Neuronal stem cell (in vitro differentiated cells): ENCODE results near the gene GLI3.

Source experiments
- DNase-seq: peaks from one replicate; pipeline ENCODE4 v3.0.0-alpha.2; 2013; ENCODE audit warnings: low spot score
- H2AFZ ChIP-seq: one replicate; pipeline ENCODE4 v1.6.1; 2013; ENCODE audit warnings: mild to moderate bottlenecking, low read length, inconsistent platforms
- H2AK5ac ChIP-seq: 2 replicates; pipeline ENCODE4 v1.6.1; 2013; ENCODE audit warnings: low read depth, mild to moderate bottlenecking, inconsistent platforms, low read length, moderate library complexity, mixed read lengths
- H2BK120ac ChIP-seq: 2 replicates; pipeline ENCODE4 v1.6.1; 2013; ENCODE audit warnings: low read depth, mild to moderate bottlenecking, inconsistent platforms, low read length, moderate library complexity, mixed read lengths
- H2BK12ac ChIP-seq: one replicate; pipeline ENCODE4 v1.6.1; 2013; ENCODE audit warnings: low read length, inconsistent platforms
- H2BK15ac ChIP-seq: 2 replicates; pipeline ENCODE4 v1.6.1; 2013; ENCODE audit warnings: mild to moderate bottlenecking, low read length, inconsistent platforms, mixed read lengths
- H2BK5ac ChIP-seq: one replicate; pipeline ENCODE4 v1.6.1; 2013; ENCODE audit warnings: inconsistent platforms, mild to moderate bottlenecking, low read length, moderate library complexity
- H3K14ac ChIP-seq: one replicate; pipeline ENCODE4 v1.6.1; 2013; ENCODE audit warnings: low read length, inconsistent platforms
- H3K18ac ChIP-seq: 2 replicates; pipeline ENCODE4 v1.6.1; 2013; ENCODE audit warnings: low read length, inconsistent platforms
- H3K23ac ChIP-seq: 2 replicates; pipeline ENCODE4 v1.6.1; 2013; ENCODE audit warnings: low read depth, mild to moderate bottlenecking, mixed read lengths, low read length, inconsistent platforms; ENCODE audit not compliant: poor library complexity
- H3K27ac ChIP-seq: replicated peaks from 3 replicates; pipeline ENCODE4 v1.5.1; 2013; ENCODE audit warnings: low read length, inconsistent platforms
- H3K27me3 ChIP-seq, 3 experiments: 2 replicates each; pipeline ENCODE4 v1.6.1; 2013; ENCODE audit warnings: low read length in 3 of 3, mild to moderate bottlenecking in 2 of 3, inconsistent platforms in 1 of 3, low read depth in 1 of 3, mixed read lengths in 1 of 3, moderate library complexity in 1 of 3; ENCODE audit not compliant: control insufficient read depth in 3 of 3, insufficient read depth in 3 of 3
- H3K36me3 ChIP-seq, 2 donors: replicated peaks in 1 of 2; 2 replicates each; pipeline ENCODE4 v1.6.1; 2013; ENCODE audit warnings: low read length in 2 of 2; ENCODE audit not compliant: control insufficient read depth in 2 of 2, insufficient read depth in 2 of 2
- H3K4ac ChIP-seq: 2 replicates; pipeline ENCODE4 v1.6.1; 2013; ENCODE audit warnings: inconsistent platforms, mild to moderate bottlenecking, low read length, moderate library complexity
- H3K4me1 ChIP-seq, 2 donors: 1 replicate in 1 of 2; 2 replicates in 1 of 2; pipeline ENCODE4 v1.6.1; 2013; ENCODE audit warnings: low read length in 2 of 2, low read depth in 1 of 2; ENCODE audit not compliant: control insufficient read depth in 2 of 2, insufficient read depth in 1 of 2
- H3K4me2 ChIP-seq: one replicate; pipeline ENCODE4 v1.6.1; 2013; ENCODE audit warnings: mild to moderate bottlenecking, low read length, inconsistent platforms; ENCODE audit not compliant: insufficient read depth, poor library complexity, severe bottlenecking
- H3K4me3 ChIP-seq, 2 donors: 2 replicates each; pipeline ENCODE4 v1.5.1; 2013; ENCODE audit warnings: low read length in 2 of 2, mild to moderate bottlenecking in 2 of 2, inconsistent platforms in 1 of 2, moderate library complexity in 1 of 2
- H3K79me1 ChIP-seq: one replicate; pipeline ENCODE4 v1.6.1; 2013; ENCODE audit warnings: low read depth, mild to moderate bottlenecking, inconsistent platforms, low read length, moderate library complexity
- H3K9ac ChIP-seq: one replicate; pipeline ENCODE4 v1.6.1; 2013; ENCODE audit warnings: mild to moderate bottlenecking, low read depth, low read length, inconsistent platforms; ENCODE audit not compliant: poor library complexity
- H3K9me3 ChIP-seq, 2 donors: replicated peaks in 1 of 2; 2 replicates each; pipeline versions ENCODE3 to v1.6.1; 2013; ENCODE audit warnings: low read length in 2 of 2, mild to moderate bottlenecking in 2 of 2, inconsistent platforms in 1 of 2, low read depth in 1 of 2, mixed read lengths in 1 of 2, moderate library complexity in 1 of 2; ENCODE audit not compliant: control insufficient read depth in 2 of 2, insufficient read depth in 1 of 2
- H4K8ac ChIP-seq: one replicate; pipeline ENCODE4 v1.6.1; 2013; ENCODE audit warnings: low read depth, mild to moderate bottlenecking, inconsistent platforms, low read length, moderate library complexity
- H4K91ac ChIP-seq: one replicate; pipeline ENCODE4 v1.6.1; 2013; ENCODE audit warnings: low read length, low read depth, mild to moderate bottlenecking, inconsistent platforms; ENCODE audit not compliant: poor library complexity
- WGBS, 2 donors: extraction: QIAGEN DNeasy Blood & Tissue Kit; methylation state at CpG; one replicate each; pipeline ENCODE4 v1.1.7; 2013; ENCODE audit warnings: missing lambda C conversion rate in 2 of 2, mixed read lengths in 1 of 2; ENCODE audit not compliant: insufficient read length in 2 of 2, insufficient replicate concordance in 1 of 2; ENCODE audit errors: extremely low coverage in 2 of 2; 5-methylcytosine and 5-hydroxymethylcytosine counted together

Gene GLI3

DNA sequence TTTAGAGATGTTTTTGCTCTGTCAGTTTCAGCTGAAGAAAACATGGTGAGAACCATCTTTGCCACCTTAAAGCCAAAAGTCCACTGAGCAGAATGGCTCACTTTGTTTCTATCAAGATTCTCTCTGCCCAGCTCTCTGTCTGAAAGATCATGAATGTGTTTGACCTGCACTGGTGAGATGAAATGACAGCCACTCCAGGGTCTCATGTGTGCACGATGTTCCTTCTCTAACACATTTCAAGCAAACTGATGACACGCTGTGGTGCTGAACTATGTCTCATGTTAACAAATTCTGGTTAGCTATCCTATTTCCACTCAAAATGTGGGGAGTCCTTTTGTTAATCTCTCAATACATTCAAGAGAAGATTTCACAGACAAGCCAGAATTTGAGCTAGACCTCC is 260.6 kb downstream of the GLI3 start:
- Histone ChIP-seq H3K4me3 (no peak overlapping the region), H3K79me1 (peaks cover 3% of the 10 kb centered on the region), H3K18ac (no peak overlapping the region), H3K4ac (no peak overlapping the region), H3K27ac (no peak overlapping the region), H4K8ac (no peak overlapping the region), H3K9me3 (no peaks in the 10 kb centered on the region), H3K23ac (no peak overlapping the region), H2BK12ac (no peak overlapping the region), H4K91ac (no peak overlapping the region), H3K9ac (no peak overlapping the region), H3K27me3 (no peaks in the 10 kb centered on the region), H2BK15ac (no peak overlapping the region), H2AFZ (no peak overlapping the region), H3K4me1 (peaks cover 0 to 13% of the 10 kb centered on the region in 2 donors), H2BK5ac (no peak overlapping the region), H3K14ac (no peak overlapping the region), H3K4me2 (no peak overlapping the region), H2AK5ac (no peak overlapping the region), H2BK120ac (no peak overlapping the region), H3K36me3 (peaks cover 39 to 100% of the 10 kb centered on the region in 2 donors)
- no CpG with 5 or more reads among the region's 2 CpGs for WGBS, 2 donors
- DNase-seq = no peak

DNA sequence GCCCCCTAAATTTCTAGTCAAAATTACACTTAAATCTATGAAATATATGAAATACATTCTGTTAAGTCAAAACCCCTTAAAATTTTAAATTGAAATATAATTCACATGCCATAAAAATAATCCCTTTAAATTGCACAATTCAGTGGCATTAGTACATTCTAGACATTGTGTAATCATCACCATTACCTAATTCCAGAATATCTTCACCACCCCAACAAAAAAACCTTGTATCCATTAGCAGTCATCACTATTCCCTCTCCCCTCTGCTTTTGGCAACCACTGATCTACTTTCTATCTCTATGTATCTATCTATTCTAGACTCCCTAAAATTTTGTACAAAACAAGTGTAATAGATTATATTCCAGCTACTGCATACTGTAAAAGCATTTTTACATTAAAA is 261.2 kb downstream of the GLI3 start:
- no peak overlapping the region for H2BK5ac ChIP-seq
- H3K4me2 ChIP-seq = no peak overlapping the region
- no peak overlapping the region for H2BK120ac ChIP-seq

DNA sequence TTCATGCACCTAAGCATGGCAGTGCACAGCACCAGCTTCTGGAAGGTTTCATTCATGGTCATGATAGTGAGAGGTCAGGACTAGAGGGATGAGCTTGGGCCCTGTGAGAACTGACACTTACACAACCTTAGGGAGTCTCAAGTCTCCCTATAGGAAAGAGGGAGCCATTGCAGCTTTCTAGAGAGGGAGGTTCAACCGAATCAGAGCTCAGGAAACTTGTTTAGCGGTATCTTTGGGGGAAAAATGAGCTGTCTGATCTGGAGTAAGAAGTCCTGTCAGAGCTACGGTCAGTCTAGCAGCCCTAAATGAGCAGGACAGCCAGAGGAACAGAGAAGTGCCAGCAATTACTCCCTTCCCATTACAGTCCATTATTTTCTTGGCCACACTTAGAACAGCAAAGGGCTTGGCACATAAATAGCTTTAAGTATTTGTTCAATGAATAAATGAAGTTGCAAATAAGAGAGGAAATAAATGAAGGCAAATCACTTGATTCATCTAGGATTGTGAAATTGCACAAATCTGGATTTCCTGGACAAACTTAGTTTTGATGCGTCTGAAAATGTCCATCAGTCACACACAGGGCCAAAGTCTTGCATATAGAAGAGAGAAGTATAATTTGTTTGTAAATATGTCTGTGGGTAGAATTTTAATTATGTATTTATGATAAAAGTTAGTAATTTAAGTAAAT is 262.0 kb downstream of the GLI3 start:
- Histone ChIP-seq H4K91ac (no peak overlapping the region), H3K27me3 (no peaks in the 10 kb centered on the region), H2AK5ac (no peak overlapping the region), H3K36me3 (peaks cover 33 to 100% of the 10 kb centered on the region in 2 donors), H3K14ac (no peak overlapping the region), H2BK120ac (no peak overlapping the region), H3K4me2 (no peak overlapping the region), H2BK5ac (no peak overlapping the region), H3K79me1 (no peaks in the 10 kb centered on the region), H2AFZ (no peak overlapping the region), H2BK15ac (no peak overlapping the region), H3K4ac (no peak overlapping the region), H3K18ac (peak overlapping the region; percentile 9), H3K4me3 (no peak overlapping the region), H4K8ac (no peak overlapping the region), H3K23ac (no peak overlapping the region), H3K4me1 (peaks cover 0 to 11% of the 10 kb centered on the region in 2 donors), H2BK12ac (no peak overlapping the region), H3K9me3 (no peaks in the 10 kb centered on the region), H3K27ac (no peak overlapping the region), H3K9ac (no peak overlapping the region)
- no peak for DNase-seq
- no CpG with 5 or more reads among the region's 4 CpGs for WGBS, 2 donors

More for the DNA sequence above, 261.2 kb downstream of the GLI3 start:
- H3K4me1 ChIP-seq = peaks cover 0 to 13% of the 10 kb centered on the region in 2 donors
- H3K9me3 ChIP-seq = no peaks in the 10 kb centered on the region
- H3K14ac ChIP-seq = no peak overlapping the region
- peaks cover 36 to 100% of the 10 kb centered on the region in 2 donors for H3K36me3 ChIP-seq
- no peak overlapping the region for H2AFZ ChIP-seq
- H2AK5ac ChIP-seq = no peak overlapping the region
- no peak overlapping the region for H3K18ac ChIP-seq
- no peaks in the 10 kb centered on the region for H3K27me3 ChIP-seq
- no peak overlapping the region for H3K9ac ChIP-seq
- H3K27ac ChIP-seq = no peak overlapping the region
- H3K4ac ChIP-seq = no peak overlapping the region
- H4K8ac ChIP-seq = no peak overlapping the region
- H3K4me3 ChIP-seq = no peak overlapping the region
- no peaks in the 10 kb centered on the region for H3K79me1 ChIP-seq
- no peak overlapping the region for H4K91ac ChIP-seq
- H2BK15ac ChIP-seq = no peak overlapping the region
- DNase-seq = no peak
- no peak overlapping the region for H3K23ac ChIP-seq
- H2BK12ac ChIP-seq = no peak overlapping the region

DNA sequence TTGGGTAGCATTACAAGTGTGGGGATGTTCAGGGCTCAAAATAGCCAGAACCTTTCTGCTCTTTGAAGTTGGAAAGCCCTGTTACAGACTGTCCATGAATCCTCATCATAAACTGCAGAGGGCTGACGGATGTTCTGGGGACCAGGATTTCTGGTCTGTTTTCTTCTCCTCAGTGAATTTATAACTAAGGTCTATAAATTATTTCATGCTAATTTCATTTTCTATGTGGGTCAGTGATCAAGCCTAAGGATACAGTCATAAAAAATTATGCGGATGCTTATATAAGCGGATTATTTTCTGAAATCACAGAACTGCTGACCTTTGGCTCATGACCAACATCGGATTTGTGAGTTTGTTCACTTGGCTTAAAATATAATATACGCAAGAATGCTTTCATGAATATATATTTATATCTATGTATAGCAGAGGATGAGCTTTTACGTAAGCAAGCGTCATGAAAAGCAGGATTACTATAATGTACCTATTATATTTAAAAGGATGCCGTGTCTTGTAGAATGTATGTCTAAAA is 263.7 kb downstream of the GLI3 start:
- no peak for DNase-seq
- H3K18ac ChIP-seq = no peak overlapping the region
- H3K4me3 ChIP-seq = no peak overlapping the region
- H2BK15ac ChIP-seq = no peak overlapping the region
- no peak overlapping the region for H2BK12ac ChIP-seq
- no peak overlapping the region for H3K14ac ChIP-seq
- no peak overlapping the region for H3K4ac ChIP-seq
- H3K23ac ChIP-seq = no peak overlapping the region
- H2BK5ac ChIP-seq = no peak overlapping the region
- peaks cover 36 to 100% of the 10 kb centered on the region in 2 donors for H3K36me3 ChIP-seq
- H3K9me3 ChIP-seq = no peaks in the 10 kb centered on the region
- no peak overlapping the region for H2AK5ac ChIP-seq
- H4K91ac ChIP-seq = no peak overlapping the region
- no peak overlapping the region for H4K8ac ChIP-seq
- no CpG with 5 or more reads among the region's 8 CpGs for WGBS, 2 donors
- H3K4me2 ChIP-seq = no peak overlapping the region
- no peaks in the 10 kb centered on the region for H3K27me3 ChIP-seq
- peaks cover 0 to 9% of the 10 kb centered on the region in 2 donors for H3K4me1 ChIP-seq
- H3K9ac ChIP-seq = no peak overlapping the region
- no peak overlapping the region for H2BK120ac ChIP-seq
- H3K79me1 ChIP-seq = no peaks in the 10 kb centered on the region
- H2AFZ ChIP-seq = no peak overlapping the region
- H3K27ac ChIP-seq = no peak overlapping the region
